Inferior parietal cortex (tissue), 1 donor: ENCODE data around the gene CNTN1.
"Not testable (repeated sequence)": the region's sequence is repeated elsewhere in the genome, so short reads cannot be mapped to it uniquely, and the experiment has no call there.

Experiments
- DNase-seq: peaks from one replicate; pipeline ENCODE4 v3.0.0-alpha.2; 2016; ENCODE audit errors: extremely low spot score

The CNTN1 gene

DNA sequence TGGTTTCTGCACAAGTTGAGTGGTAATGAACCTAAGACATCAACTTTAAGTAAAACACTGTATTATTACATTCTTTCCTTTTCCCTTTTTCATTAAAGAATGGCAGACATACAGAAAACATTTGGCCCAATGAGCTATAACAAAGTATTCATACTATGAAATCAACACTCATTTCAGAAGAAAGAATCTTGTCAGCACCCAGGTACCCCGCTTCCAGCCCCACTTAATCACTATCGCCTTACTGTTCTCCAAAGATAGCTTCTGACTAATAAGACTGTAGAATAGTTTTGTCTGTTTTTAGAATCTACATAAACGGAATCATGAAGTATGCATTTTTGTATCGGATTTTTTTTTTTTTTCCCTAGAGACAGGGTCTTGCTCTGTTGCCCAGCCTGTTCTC lies 9.5 kb downstream of the CNTN1 start:
- DNase-seq, result no peak

DNA sequence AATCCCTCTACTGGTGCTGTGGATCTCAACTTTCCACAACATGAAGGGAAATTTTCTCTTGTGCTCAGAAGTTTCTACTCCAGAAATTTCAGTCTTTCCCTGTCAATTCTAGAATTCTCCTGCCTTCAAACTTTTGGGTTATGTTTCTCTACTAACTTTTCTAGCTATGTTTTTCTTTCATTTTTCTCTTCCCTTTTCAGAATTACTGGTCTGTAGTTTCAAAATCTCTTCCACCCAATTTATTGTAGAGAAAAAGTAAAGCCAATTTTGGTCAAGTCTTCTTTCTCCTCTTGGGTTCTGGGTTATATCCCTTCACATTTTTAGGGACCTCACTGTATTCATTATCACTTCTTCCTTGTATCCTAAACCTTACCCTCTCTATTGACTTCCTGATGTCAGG lies 18.9 kb downstream of the CNTN1 start:
- DNase-seq, result no peak

DNA sequence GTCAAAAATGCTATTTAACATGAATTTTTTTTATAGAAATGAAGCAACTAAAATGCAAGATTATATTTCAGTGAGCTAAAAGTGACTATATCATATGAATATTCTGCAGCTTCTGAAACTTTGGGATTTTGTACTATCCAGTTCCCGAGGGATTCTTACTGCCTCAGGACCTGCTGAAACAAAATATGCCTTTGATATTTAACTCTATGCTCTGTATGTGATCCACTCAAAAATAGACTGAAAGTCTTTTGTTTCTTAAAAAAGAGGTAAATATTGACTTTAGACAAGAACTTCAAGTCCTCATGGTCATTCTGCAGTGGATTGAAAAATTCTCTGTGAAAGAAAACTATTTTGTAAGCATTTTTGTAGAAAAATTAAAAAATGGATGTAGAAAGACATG lies 22.4 kb downstream of the CNTN1 start:
- DNase-seq, result no peak

DNA sequence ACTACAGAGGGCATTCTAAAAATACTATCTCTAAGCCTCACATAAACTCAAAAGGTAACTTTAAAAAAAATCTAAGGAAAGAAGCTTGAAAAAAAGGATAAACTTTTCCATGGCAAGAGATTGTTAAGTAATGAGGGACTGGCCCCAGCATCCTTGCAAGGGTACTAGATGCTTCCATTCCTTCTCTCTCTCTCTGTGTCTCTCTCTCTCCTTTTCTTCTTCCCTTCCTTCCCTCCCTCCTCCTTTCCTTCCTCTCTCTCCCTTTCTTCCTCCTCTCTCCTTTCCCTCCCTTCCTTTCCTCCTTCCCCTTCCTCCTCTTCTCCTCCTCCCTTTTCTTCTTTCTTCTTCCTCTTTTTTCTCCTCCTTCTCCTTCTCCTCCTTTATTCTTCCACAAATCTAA lies 23.8 kb downstream of the CNTN1 start:
- no peak for DNase-seq

DNA sequence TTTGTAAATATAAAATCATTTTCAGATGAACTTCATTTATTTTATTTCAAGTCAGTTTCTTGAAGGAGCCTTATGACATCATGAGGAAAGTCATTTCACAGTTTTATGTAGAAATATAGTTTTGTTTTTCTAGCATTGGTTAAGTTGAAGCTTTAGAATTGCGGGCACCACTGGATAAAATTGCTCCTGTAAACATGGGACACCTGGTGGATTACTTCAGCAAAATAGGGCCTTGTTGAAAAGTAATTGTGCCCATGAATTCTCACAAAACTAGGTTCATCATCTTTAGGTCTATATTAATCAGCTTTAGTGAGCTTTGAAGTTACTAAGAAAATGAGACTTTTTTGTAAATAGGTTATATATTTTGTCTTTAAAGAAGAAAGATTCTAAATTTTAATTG lies 25.3 kb downstream of the CNTN1 start:
- DNase-seq, result no peak

DNA sequence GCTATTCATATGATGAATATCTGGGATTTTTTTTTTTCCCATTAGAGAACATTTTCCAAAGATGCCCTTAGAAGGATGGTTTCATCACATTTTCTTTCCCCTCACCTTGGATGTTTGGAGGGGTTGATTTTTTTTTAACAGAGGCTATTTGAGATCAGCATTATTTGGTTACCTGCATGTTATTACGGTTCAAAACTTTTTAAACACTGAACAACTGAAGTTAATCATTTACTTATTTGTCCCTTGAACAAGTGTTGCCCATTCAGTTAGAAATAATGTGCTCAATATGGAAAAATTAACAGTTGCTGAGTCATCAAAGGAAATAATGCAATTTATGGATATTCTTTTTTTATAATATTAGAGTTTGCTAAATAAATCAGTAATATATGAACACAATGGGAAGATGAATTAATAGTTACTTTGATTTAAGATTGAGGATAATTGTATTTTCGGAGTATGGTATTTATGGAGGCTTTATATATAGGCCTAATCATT lies 26.7 kb downstream of the CNTN1 start:
- DNase-seq, result no peak

DNA sequence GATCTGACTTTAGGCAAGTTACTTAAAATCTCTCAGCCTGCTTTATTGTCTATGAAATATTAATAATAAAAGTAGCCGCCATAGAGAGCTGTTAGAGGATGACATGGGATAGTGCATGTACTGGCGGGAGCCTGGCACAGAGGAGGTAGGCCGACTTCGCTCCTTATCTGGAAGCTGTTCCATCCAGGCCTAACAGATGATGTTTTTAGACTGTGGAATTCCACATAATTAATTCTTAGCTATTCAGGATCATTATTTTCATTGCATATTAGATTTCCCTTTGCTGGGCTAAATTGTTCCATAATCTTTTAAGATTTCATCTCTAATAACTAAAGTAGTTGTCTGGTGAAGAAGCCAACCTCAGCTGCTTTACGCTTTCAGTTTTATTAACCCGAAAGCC lies 30.8 kb downstream of the CNTN1 start:
- no peak for DNase-seq

DNA sequence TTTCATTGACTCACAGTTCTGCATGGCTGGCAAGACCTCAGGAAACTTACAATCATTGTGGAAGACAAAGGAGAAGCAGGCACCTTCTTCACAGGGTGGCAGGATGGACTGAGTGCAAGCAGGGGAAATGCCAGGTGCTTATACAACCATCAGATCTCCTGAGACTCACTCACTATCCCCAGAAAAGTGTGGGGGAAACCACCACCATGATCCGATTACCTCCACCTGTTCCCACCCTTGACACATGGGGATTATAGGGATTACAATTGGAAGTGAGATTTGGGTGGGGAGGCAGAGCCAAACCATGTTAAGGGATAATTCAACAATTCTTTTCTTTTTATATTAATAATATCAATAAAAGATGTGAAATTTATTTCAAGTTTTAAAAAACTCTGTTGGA lies 34.1 kb downstream of the CNTN1 start:
- DNase-seq, result no peak

DNA sequence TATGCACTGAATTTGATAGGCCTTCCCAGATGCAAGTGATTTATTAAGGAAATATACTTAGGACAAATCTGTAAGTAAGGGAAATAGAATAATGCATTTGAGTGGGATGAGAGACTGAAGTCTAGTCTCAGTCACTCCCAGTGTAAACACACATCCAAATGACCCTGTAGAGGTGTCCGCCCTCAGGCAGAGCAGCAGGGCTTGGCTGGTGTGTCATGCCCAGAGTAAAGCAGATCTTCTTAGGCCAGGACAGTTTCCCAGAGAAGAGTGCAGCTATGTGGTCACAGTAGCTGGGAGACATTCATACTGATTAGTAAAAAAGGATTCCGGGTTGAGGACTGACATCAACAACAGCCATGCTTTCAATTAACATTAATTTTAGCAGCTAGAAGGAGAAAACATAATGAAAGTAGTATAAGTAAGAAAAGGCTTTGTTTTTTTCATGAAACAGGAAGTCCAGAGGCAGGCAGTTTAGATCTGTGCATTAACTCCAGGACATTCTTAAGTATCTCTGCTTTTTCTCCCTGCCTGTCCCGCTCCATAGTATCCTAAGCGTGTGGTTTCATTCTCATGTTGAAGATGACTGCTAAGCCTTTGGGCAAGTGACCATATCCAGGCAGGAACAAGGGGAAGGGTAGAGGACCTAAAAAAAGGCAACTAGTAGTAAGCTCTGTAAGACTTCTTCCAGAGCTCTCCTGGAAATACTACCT lies 35.7 kb downstream of the CNTN1 start:
- DNase-seq, result no peak

DNA sequence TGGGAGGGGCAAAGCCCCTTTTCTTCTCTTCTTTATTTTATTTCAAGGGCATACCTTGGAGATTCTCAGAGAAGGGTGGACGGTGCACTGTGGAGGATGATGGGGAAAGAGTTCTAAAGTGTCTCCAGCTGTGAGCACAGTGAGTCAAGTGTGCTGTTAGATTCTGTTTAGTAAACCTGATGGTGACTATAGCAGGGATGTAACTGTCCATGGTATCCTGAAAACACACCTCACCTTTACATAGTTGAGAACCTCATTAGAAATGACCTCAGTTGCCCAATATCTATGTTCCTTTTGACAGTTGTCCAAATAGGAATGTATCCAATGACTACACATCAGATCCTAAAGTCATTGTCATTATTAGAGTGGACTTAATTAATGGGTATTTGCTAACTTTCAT lies 38.0 kb downstream of the CNTN1 start:
- DNase-seq, result no peak

DNA sequence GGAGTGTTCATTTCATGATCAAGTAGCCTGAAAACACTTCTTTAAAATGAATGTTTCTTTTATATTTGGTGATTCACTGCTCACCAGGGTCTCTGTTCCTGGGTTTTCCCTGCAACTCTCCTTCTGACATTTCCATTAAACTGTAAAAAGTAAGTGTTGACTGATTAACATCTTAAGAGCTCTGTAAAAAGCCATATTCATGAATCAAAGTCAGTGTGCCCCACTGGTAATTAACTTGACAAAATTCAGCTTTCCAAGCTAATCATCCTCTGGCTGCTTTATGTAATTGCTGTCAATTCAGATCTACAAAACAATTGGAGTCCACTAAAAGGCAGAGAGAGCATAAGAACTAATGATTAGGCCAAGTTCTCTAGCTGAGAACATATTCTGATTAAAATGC lies 41.6 kb downstream of the CNTN1 start:
- no peak for DNase-seq

DNA sequence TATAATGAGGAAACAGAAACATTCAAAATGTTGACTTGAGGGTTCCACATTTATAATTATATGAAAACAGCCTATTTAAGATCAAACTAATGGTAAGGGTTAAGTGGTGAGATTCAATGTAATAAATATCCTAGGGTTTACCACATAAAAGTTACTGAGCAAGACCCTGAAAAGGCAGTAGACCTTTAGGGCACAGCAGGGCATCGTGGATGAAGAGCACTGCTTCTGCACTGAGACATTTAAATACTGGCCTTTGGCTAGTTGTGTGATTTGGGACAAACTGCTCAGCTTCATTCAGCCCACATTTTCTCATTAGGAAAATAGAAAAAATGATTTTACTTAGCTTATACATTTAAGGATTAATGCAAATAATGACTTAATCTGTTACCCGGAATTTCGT lies 42.0 kb downstream of the CNTN1 start:
- DNase-seq, result no peak

DNA sequence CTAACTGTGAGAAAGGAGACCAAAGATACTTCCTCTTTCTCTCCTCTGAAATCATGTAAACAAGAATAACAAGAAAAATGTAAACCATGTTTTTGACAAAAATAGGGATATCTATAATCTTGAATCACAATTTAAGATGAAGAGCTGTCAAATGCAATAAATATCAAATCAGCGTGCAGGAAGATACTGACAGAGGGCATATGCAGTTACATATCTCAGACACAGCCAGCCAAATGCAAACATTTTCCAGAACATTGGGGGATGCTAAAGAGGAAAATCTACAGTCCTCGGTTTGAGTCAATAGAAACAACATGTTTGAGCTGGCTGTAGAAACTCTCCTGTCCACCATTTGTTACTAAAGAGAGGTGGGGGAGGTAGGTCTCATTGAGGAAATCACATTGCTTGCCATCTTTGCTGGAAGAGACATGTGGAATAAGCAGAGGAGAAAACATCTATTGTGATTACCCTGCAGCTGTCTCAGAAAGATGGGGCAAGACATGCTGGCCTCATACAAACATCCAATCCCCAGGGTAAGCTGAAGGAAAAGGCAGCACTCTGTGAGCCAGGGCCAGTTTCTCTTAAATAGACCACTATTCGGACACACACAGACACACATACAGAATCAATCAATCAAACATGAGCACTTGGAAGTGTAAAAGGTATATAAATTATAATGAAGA lies 43.5 kb downstream of the CNTN1 start:
- no peak for DNase-seq

DNA sequence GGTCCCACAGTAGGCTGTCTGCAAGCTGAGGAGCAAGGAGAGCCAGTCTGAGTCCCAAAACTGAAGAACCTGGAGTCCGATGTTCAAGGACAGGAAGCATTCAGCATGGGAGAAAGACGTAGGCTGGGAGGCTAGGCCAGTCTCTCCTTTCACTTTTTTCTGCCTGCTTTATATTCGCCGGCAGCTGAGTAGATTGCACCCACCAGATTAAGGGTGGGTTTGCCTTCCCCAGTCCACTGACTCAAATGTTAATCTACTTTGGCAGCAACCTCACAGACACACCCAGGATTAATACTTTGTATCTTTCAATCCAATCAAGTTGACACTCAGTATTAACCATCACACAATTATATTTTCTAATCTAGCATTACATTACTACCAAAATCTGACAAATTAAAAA lies 45.2 kb downstream of the CNTN1 start:
- not testable (repeated sequence) for DNase-seq

DNA sequence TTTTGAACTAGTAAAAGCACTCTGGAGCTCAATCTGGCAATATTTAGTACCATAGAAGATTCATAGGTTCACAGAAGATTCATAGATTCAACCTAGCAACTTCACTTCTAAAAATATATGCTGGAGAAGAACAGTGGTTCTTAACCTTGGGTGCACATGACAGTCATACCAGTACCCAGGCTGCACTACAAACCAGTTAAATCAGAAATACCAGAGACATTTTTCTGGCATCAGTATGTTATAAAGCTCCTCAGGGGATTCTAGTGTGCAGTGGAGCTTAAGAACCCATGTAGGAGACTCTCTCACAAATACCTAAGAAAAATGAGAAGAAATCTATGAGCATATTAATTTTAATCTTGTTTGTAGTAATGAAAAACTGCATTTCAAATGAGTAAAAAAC lies 46.6 kb downstream of the CNTN1 start:
- no peak for DNase-seq

DNA sequence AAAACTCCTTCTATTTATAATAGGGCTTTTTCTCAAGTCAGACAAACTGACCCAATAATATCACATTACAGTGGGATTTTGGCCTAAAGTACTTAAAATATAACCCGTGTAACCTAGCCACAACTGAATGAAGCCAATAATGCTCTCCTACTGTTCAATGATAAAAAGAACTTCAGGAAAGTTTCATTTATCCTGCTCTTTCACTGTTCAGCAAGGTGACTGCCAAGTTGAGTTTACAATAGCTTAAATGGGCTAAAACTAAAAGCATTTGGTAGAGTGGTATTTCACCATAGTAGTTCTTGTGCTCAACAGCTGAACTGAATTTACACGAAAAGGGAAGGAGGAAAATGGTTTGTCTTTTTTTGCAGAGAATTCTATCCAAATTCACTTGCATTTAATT lies 49.8 kb downstream of the CNTN1 start:
- DNase-seq, result no peak

DNA sequence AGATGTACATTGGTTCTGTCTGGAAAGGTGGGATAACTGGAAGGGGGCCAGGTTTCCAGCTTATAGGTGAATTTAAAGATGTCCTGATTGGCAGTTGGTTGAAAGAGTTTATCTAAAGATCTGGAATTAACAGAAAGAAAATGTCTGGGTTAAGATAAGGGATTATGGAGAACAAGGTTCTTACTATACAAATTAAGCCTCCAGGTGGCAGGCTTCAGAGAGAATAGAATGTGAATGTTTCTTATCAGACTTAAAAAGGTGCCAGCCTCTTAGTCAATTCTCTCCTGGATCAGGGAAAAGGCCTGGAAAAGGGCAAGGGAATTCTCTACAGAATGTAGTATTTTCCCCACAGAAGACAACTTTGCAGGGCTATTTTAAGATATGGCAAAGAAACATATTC lies 53.1 kb downstream of the CNTN1 start:
- no peak for DNase-seq

DNA sequence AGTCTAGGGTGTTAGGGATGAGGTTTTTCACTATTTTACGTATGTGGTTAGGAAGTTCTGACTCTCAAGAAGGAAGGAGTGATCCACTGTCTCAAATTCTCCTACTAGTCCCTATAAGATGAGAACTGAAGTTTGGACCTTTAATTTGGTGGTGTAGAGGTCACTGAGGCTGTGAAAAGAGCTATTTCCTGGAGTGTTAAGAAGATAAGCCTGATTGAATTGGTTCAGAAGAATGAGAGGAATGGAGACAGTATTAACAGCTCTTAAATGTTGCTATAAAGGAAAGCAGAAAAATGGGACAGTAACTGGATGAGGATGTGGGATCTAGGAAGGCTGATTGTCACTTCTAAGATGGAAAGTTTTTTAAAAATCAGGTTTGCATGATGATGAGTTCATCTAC lies 57.6 kb downstream of the CNTN1 start:
- no peak for DNase-seq

DNA sequence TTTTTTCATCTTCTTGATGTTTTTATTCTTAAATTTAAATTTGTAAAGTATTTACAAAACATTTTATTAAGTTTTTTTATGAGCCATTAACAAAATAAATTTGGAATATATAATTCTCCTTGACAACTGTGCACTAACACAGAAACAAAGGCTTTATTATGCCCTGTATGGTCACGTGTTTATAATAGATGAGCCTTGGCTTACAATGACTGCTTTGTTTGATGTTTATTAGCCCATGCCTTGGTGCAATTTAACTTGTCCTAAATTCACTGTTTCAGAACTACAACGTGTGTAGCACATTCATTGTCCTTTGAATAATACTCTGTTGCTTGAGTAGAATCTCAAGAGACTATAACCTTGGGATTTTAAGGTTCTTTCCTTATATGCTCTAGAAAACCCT lies 59.8 kb downstream of the CNTN1 start:
- DNase-seq, result peak; percentile 51

DNA sequence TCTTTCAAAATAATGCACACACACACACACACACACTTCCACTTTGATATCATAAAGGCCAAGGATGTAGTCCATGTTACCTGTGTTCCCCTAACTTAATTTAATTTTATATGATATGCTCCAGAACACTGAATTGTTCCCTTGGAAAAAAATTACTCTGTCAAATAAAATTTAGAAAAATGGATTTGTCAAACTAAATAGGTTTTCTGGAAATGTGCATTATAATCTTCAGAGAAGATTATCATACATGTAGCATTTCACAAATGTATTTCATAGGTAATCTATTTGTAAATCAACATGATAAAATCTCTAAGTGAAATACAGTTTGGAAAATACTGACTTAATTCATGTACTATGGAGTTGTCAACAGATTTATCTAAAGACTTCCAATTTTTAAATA lies 68.6 kb downstream of the CNTN1 start:
- DNase-seq, result no peak

DNA sequence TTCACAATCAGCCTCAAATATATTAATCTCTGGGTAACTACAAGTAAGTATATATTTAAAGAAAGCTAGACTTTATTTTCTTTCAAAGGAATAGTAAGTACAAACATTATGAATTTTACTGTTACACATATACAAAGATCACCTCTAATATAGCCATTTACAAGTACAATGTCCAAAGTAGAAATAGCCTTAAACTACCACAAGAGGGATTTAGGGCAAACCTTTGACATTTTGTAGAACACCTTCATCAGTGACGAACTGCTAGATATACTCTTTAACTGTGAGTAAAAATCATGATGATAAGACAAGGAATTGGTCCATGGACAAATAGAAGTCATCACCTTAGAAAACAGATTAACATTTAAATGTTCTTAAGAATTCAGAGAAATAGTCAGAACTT lies 69.8 kb downstream of the CNTN1 start:
- DNase-seq, result no peak

DNA sequence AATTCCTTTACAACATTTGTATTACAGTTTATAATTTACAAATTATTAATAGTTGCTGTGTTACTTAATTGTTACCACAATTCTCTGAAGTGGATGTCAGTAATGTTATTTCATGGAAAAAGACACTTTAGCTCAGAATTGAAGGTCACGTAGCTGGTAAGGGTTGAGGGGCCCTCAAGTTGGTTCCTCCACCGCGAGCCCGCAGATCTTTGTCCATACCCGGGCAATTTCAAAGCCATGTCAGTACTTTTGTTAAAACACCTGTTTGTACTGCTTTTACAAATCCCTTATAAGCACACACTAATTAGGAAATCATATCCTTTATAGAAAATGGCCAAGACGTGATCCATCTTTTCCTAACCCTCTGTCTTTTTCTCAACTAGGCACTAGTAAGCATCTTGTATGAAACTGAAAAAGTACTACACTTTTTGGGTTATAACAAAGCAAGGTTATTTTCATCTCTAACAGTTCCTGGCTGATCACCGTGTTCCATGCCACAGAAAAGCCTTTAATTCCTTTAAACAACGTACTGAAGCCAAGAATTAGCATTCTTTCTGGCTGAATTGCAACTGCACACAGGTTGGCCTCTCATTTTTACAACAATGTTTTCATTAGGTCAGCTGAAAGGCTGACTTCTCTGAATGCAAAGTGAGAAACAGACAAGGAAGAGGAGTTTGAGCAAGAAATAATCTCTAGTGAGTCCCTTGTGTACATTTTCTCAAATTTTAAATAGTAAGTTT lies 76.1 kb downstream of the CNTN1 start:
- peak; percentile 38 for DNase-seq

DNA sequence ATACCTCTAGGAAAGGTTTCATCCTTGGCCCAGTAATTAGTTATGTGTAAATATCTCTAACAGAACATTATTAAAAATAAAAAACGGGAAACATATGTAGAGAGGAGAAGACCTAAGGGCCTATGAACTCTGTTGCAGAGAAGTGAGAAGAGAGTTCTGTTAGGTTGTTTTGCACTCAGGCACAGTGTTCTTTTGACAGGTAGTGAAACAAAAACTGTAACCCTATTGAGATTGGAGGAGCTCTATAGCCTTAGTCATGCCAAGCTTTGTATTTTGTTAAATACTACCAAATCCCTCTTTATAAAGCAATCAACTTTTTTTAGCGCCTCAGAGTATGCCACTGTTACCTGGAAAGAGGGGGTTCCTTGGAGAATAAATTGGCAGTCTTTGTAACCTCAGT lies 77.6 kb downstream of the CNTN1 start:
- DNase-seq, result no peak
